H1 (cell line): ENCODE results near the gene DHDDS. TPM values are rescaled to one million over a fixed set of nuclear protein-coding genes. Genes with fewer than 3 reads are reported as not detected.

Experiments
- CTCF ChIA-PET: fragments of 300-600 bp; sonication (Branson Sonifier 250); formaldehyde crosslinking; loops from one replicate; lab custom pipeline; 2021; ENCODE audit not compliant: partially characterized antibody; lab: Charles Lee
- POLR2A ChIA-PET: fragments of 300-600 bp; sonication (Branson Sonifier 250); formaldehyde crosslinking; loops from one replicate; lab custom pipeline; 2021; ENCODE audit warnings: inconsistent platforms; ENCODE audit not compliant: partially characterized antibody; lab: Charles Lee
- DNase-seq, 2 experiments: peaks; one replicate each; pipeline versions ENCODE4 v3.0.0 to v3.0.0-alpha.2; 2010 to 2022; ENCODE audit warnings: low spot score in 2 of 2, low read depth in 1 of 2, mixed read lengths in 1 of 2
- FAIRE-seq: peaks from 2 replicates; lab custom pipeline; 2011; peaks lifted over from hg19 to GRCh38; lab: Jason Lieb, UNC
- H2AFZ ChIP-seq: 2 replicates; pipeline ENCODE4 v1.8.1; 2012; ENCODE audit warnings: low read length, inconsistent platforms
- H2AK5ac ChIP-seq: 2 replicates; pipeline ENCODE4 v1.6.1; 2013; ENCODE audit warnings: low read depth, low read length
- H2BK120ac ChIP-seq: replicated peaks from 2 replicates; pipeline ENCODE3; 2013; ENCODE audit warnings: low read depth, low read length, inconsistent platforms
- H2BK12ac ChIP-seq: 2 replicates; pipeline ENCODE4 v1.6.1; 2013; ENCODE audit warnings: low read depth, low read length
- H2BK15ac ChIP-seq: 2 replicates; pipeline ENCODE4 v1.6.1; 2013; ENCODE audit warnings: low read length
- H2BK20ac ChIP-seq: 2 replicates; pipeline ENCODE4 v1.6.1; 2013; ENCODE audit warnings: low read length
- H2BK5ac ChIP-seq: 2 replicates; pipeline ENCODE4 v1.6.1; 2013; ENCODE audit warnings: low read depth, low read length
- H3K14ac ChIP-seq: 2 replicates; pipeline ENCODE4 v1.6.1; 2013; ENCODE audit warnings: inconsistent platforms; ENCODE audit not compliant: insufficient read length
- H3K18ac ChIP-seq: 2 replicates; pipeline ENCODE4 v1.6.1; 2013; ENCODE audit warnings: low read length; ENCODE audit errors: extremely low read depth
- H3K23ac ChIP-seq: 2 replicates; pipeline ENCODE4 v1.6.1; 2013; ENCODE audit warnings: inconsistent platforms; ENCODE audit not compliant: insufficient read length
- H3K23me2 ChIP-seq: 2 replicates; pipeline ENCODE4 v1.6.1; 2013; ENCODE audit warnings: low read depth, low read length
- H3K27ac ChIP-seq: 2 replicates; pipeline ENCODE4 v1.6.1; 2011; ENCODE audit warnings: low read depth, low read length, inconsistent platforms
- H3K27me3 ChIP-seq, 4 experiments: replicated peaks in 1 of 4; 1 replicate in 1 of 4; 2 replicates in 3 of 4; pipeline versions ENCODE4 v1.6.1 to v1.8.1; 2011 to 2013; ENCODE audit warnings: low read length in 3 of 4, mild to moderate bottlenecking in 3 of 4, inconsistent platforms in 2 of 4, mixed read lengths in 2 of 4, moderate library complexity in 1 of 4; ENCODE audit not compliant: control insufficient read depth in 3 of 4, insufficient read depth in 3 of 4; ENCODE audit errors: extremely low read depth in 1 of 4
- H3K36me3 ChIP-seq, 4 experiments: 2 replicates each; pipeline versions ENCODE4 v1.6.1 to v1.8.1; 2011 to 2013; ENCODE audit warnings: mild to moderate bottlenecking in 4 of 4, low read length in 3 of 4, moderate library complexity in 2 of 4, control low read depth in 1 of 4, inconsistent platforms in 1 of 4; ENCODE audit not compliant: insufficient read depth in 4 of 4, control insufficient read depth in 2 of 4
- H3K4ac ChIP-seq: replicated peaks from 2 replicates; pipeline ENCODE3; 2013; ENCODE audit warnings: low read length, low read depth, mixed read lengths, inconsistent platforms; ENCODE audit not compliant: insufficient read length
- H3K4me1 ChIP-seq, 4 experiments: replicated peaks in 1 of 4; 1 replicate in 1 of 4; 2 replicates in 3 of 4; pipeline versions ENCODE4 v1.6.1 to v1.8.1; 2011 to 2013; ENCODE audit warnings: low read length in 3 of 4, inconsistent platforms in 2 of 4, mixed read lengths in 1 of 4; ENCODE audit not compliant: insufficient read depth in 4 of 4, control insufficient read depth in 3 of 4
- H3K4me2 ChIP-seq, 2 experiments: 2 replicates each; pipeline versions ENCODE4 v1.6.1 to v1.8.1; 2011 to 2013; ENCODE audit warnings: low read depth in 2 of 2, low read length in 2 of 2, control low read depth in 1 of 2, inconsistent platforms in 1 of 2, mild to moderate bottlenecking in 1 of 2; ENCODE audit not compliant: insufficient read depth in 1 of 2
- H3K4me3 ChIP-seq, 4 experiments: fragments of 200-600, 300-600 bp in 1 of 4; sonication (generic), shearing (Covaris generic), sonication (Bioruptor Twin) in 1 of 4; 2 replicates each; pipeline versions ENCODE4 v1.5.1 to v1.8.1; 2011 to 2016; ENCODE audit warnings: low read length in 4 of 4, low read depth in 3 of 4, control low read depth in 2 of 4, inconsistent platforms in 2 of 4, mild to moderate bottlenecking in 2 of 4, mixed read lengths in 1 of 4, moderate library complexity in 1 of 4; ENCODE audit not compliant: insufficient read depth in 2 of 4; ENCODE audit errors: extremely low read depth in 1 of 4
- H3K56ac ChIP-seq: replicated peaks from 2 replicates; pipeline ENCODE3; 2013; ENCODE audit warnings: low read depth, mild to moderate bottlenecking, mixed read lengths, low read length, inconsistent platforms; ENCODE audit not compliant: insufficient read length
- H3K79me1 ChIP-seq: 2 replicates; pipeline ENCODE4 v1.6.1; 2013; ENCODE audit warnings: low read depth, low read length, control low read depth
- H3K79me2 ChIP-seq, 2 experiments: 2 replicates each; pipeline versions ENCODE4 v1.6.1 to v1.8.1; 2012 to 2013; ENCODE audit warnings: low read length in 2 of 2, mild to moderate bottlenecking in 2 of 2, inconsistent platforms in 1 of 2; ENCODE audit not compliant: insufficient read depth in 2 of 2, control insufficient read depth in 1 of 2
- H3K9ac ChIP-seq, 4 experiments: replicated peaks in 1 of 4; 1 replicate in 1 of 4; 2 replicates in 3 of 4; pipeline versions ENCODE4 v1.6.1 to v1.8.1; 2011 to 2013; ENCODE audit warnings: low read depth in 3 of 4, low read length in 3 of 4, control low read depth in 2 of 4, mild to moderate bottlenecking in 2 of 4, moderate library complexity in 2 of 4, inconsistent platforms in 1 of 4; ENCODE audit errors: extremely low read depth in 1 of 4
- H3K9me3 ChIP-seq, 2 experiments: 2 replicates each; pipeline versions ENCODE4 v1.6.1 to v1.8.1; 2012 to 2013; ENCODE audit warnings: mild to moderate bottlenecking in 2 of 2, moderate library complexity in 2 of 2, control low read depth in 1 of 2, inconsistent platforms in 1 of 2, low read depth in 1 of 2, low read length in 1 of 2, mixed read lengths in 1 of 2; ENCODE audit not compliant: insufficient read depth in 2 of 2
- H4K20me1 ChIP-seq, 2 experiments: replicated peaks in 1 of 2; 2 replicates each; pipeline versions ENCODE3 to v1.8.1; 2011 to 2013; ENCODE audit warnings: inconsistent platforms in 2 of 2, low read length in 2 of 2, mild to moderate bottlenecking in 1 of 2; ENCODE audit not compliant: insufficient read depth in 2 of 2, control insufficient read depth in 1 of 2
- H4K5ac ChIP-seq: 2 replicates; pipeline ENCODE4 v1.6.1; 2013; ENCODE audit warnings: low read length, low read depth, mixed read lengths, inconsistent platforms; ENCODE audit not compliant: insufficient read length
- H4K8ac ChIP-seq: 2 replicates; pipeline ENCODE4 v1.8.0; 2013; ENCODE audit warnings: mild to moderate bottlenecking, moderate library complexity, low read length, inconsistent platforms; ENCODE audit not compliant: insufficient read depth; ENCODE audit errors: extremely low read depth
- H4K91ac ChIP-seq: replicated peaks from 2 replicates; pipeline ENCODE3; 2013; ENCODE audit warnings: low read length, mixed read lengths, inconsistent platforms; ENCODE audit not compliant: insufficient read length
- EP300 ChIP-seq, 2 experiments: IDR thresholded peaks; 1 replicate in 1 of 2; 2 replicates in 1 of 2; pipeline ENCODE4 v1.6.1; 2011 to 2012; ENCODE audit warnings: low read depth in 2 of 2, low read length in 2 of 2, mild to moderate bottlenecking in 2 of 2, borderline replicate concordance in 1 of 2, inconsistent platforms in 1 of 2, moderate library complexity in 1 of 2
- TAF7 ChIP-seq: optimal IDR thresholded peaks from 2 replicates; pipeline ENCODE3; 2011; ENCODE audit warnings: low read depth, mild to moderate bottlenecking, inconsistent platforms, low read length, moderate library complexity, borderline replicate concordance
- WGBS, 2 experiments: shearing (Covaris generic) in 1 of 2; methylation state at CpG; one replicate each; pipeline versions ENCODE4 v1.1.6 to v1.1.7; 2013 to 2015; ENCODE audit warnings: low lambda C conversion rate in 2 of 2, mixed read lengths in 2 of 2, inconsistent platforms in 1 of 2, low coverage in 1 of 2, missing lambda C conversion rate in 1 of 2; ENCODE audit not compliant: insufficient replicate concordance in 2 of 2, insufficient coverage in 1 of 2, insufficient read length in 1 of 2; ENCODE audit errors: extremely low coverage in 1 of 2, missing lambda C conversion rate in 1 of 2; 5-methylcytosine and 5-hydroxymethylcytosine counted together
- polyA plus RNA-seq, 7 experiments: library from polyadenylated mRNA; depleted of rRNA in 3 of 7; stranded (reverse) in 5 of 7; unstranded in 2 of 7; fragments of >200 nt in 5 of 7; fragments of 200-250 nt in 2 of 7; gene quantifications; 1 replicate in 5 of 7; 2 replicates in 1 of 7; 4 replicates in 1 of 7; pipeline versions ENCODE4 v1.2.1 to v1.2.3, GENCODE V29; 2011 to 2013; ENCODE audit warnings: missing spikeins in 2 of 7, mixed read lengths in 2 of 7
- total RNA-seq: library from RNA; stranded (reverse); fragmentation: NEBNext Ultra II Directional; extraction: Animal tissue kit (Norgen Biotek cat#: 25700); gene quantifications from 2 replicates; pipeline ENCODE4 v1.2.1, GENCODE V29; 2021

DHDDS gene
- total and polyA plus RNA-seq, 2 of the 8 experiments (the other 6 are each of a cell fraction or from before 2014, with no cell fraction given): 28.3 to 44.6 TPM

- ChIA-PET POLR2A (interaction anchor here (0.6 to 1.3 kb wide), 4 partner anchors 10 to 209 kb away, joined by 3 to 5 read pairs (median 3); no protein-coding TSS in a partner anchor), CTCF (interaction anchor here (1.1 to 1.2 kb wide), 3 partner anchors 34 to 336 kb away, joined by 3 to 4 read pairs (median 3); no protein-coding TSS in a partner anchor)
- no peaks in the 10 kb centered on the region for H3K79me2 ChIP-seq
- H3K79me1 ChIP-seq: no peaks in the 10 kb centered on the region
- no peak overlapping the region for H3K4me3 ChIP-seq
- no peak overlapping the region for H2BK15ac ChIP-seq
- no peak overlapping the region for H3K4ac ChIP-seq
- H4K20me1 ChIP-seq: no peaks in the 10 kb centered on the region
- no peaks in the 10 kb centered on the region for H3K9me3 ChIP-seq
- no peak overlapping the region for H2BK5ac ChIP-seq
- H4K8ac ChIP-seq: no peak overlapping the region; the same call in 1 of the 2 replicates
- H3K27ac ChIP-seq: no peak overlapping the region
- H4K5ac ChIP-seq: no peak overlapping the region
- H2BK20ac ChIP-seq: no peak overlapping the region
- FAIRE-seq (no peak), DNase-seq (no peak)
- H2AK5ac ChIP-seq: no peak overlapping the region
- no peak overlapping the region for H2BK120ac ChIP-seq
- H2AFZ ChIP-seq: no peak overlapping the region
- H3K27me3 ChIP-seq: no peaks in the 10 kb centered on the region
- H3K4me1 ChIP-seq: no peaks in the 10 kb centered on the region
- H3K14ac ChIP-seq: no peak overlapping the region
- H3K36me3 ChIP-seq: no peaks in the 10 kb centered on the region
- H3K23ac ChIP-seq: no peak overlapping the region
- no peak overlapping the region for H3K4me2 ChIP-seq
- no peak overlapping the region for H3K56ac ChIP-seq
- H3K18ac ChIP-seq: no peak overlapping the region
- no peak overlapping the region for H3K9ac ChIP-seq
- peaks cover 10% of the 10 kb centered on the region; the same call in 1 of the 2 replicates for H3K23me2 ChIP-seq
- TF ChIP-seq EP300 (IDR thresholded peaks at IDR 0.05; ENCODE audit: borderline replicate concordance in 1 of 2, low read depth in 2 of 2, low read length in 2 of 2) (no peak), TAF7 (no peak)
- no peak overlapping the region for H4K91ac ChIP-seq
- no peak overlapping the region for H2BK12ac ChIP-seq
- WGBS, 2 experiments: 90% methylated on average over 4 of the region's 4 CpGs; no CpG with 5 or more reads in 1 of the 2 experiments
Measured at GRCh38 chr1:26496861-26497260, 64.7 kb downstream of the DHDDS start.
